Left ventricle myocardium inferior (tissue), 1 donor: Measurements from ENCODE around the gene PIP4K2C. TPM values are rescaled to one million over a fixed set of nuclear protein-coding genes. Genes with fewer than 3 reads are reported as not detected.

Experiments used
- DNase-seq: peaks from one replicate; pipeline ENCODE4 v3.0.0-alpha.2; 2020
- H3K27ac ChIP-seq: fragments of 200-600 bp; replicated peaks from 2 replicates; pipeline ENCODE4 v1.8.0; 2021
- H3K27me3 ChIP-seq: fragments of 200-600 bp; 2 replicates; pipeline ENCODE4 v1.8.0; 2021; ENCODE audit warnings: low read depth
- H3K36me3 ChIP-seq: fragments of 200-600 bp; 2 replicates; pipeline ENCODE4 v1.8.0; 2021
- H3K4me1 ChIP-seq: fragments of 200-600 bp; 2 replicates; pipeline ENCODE4 v1.8.0; 2021
- H3K4me3 ChIP-seq: fragments of 200-600 bp; 2 replicates; pipeline ENCODE4 v1.8.0; 2021; ENCODE audit warnings: mild to moderate bottlenecking, moderate library complexity
- H3K9me3 ChIP-seq: fragments of 200-600 bp; replicated peaks from 2 replicates; pipeline ENCODE4 v1.8.0; 2021
- intact Hi-C: fragments of 100-400 bp; cut with micrococcal nuclease; formaldehyde crosslinking; loops from one replicate; pipeline ENCODE4 v1.11.0; 2022
- total RNA-seq: library from RNA; stranded (reverse); fragmentation: NEBNext Ultra II Directional; extraction: Animal tissue kit (Norgen Biotek cat#: 25700); gene quantifications from one replicate; pipeline ENCODE4 v1.2.1, GENCODE V29; 2021
- TF ChIP-seq, protein P1 (sequence below): fragments of 200-600 bp; IDR thresholded peaks from 2 replicates; pipeline ENCODE4 v1.8.0; 2021; ENCODE audit warnings: antibody characterized with exemption, mild to moderate bottlenecking, borderline replicate concordance
- donor health status: DM: no; HTN: yes; CAD: no; lungs with severe emphysema.

PIP4K2C gene
- total RNA-seq, 1 donor from 2014 or later: 12.3 TPM

- H3K27ac ChIP-seq: no peak overlapping the region
- TF ChIP-seq, protein P1, sequence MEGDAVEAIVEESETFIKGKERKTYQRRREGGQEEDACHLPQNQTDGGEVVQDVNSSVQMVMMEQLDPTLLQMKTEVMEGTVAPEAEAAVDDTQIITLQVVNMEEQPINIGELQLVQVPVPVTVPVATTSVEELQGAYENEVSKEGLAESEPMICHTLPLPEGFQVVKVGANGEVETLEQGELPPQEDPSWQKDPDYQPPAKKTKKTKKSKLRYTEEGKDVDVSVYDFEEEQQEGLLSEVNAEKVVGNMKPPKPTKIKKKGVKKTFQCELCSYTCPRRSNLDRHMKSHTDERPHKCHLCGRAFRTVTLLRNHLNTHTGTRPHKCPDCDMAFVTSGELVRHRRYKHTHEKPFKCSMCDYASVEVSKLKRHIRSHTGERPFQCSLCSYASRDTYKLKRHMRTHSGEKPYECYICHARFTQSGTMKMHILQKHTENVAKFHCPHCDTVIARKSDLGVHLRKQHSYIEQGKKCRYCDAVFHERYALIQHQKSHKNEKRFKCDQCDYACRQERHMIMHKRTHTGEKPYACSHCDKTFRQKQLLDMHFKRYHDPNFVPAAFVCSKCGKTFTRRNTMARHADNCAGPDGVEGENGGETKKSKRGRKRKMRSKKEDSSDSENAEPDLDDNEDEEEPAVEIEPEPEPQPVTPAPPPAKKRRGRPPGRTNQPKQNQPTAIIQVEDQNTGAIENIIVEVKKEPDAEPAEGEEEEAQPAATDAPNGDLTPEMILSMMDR: no peak
- intact Hi-C loops: no loop called here
- DNase-seq: no peak
- peaks cover 20% of the 10 kb centered on the region for H3K4me1 ChIP-seq
- peak overlapping the region; percentile 62 for H3K4me3 ChIP-seq
- no peaks in the 10 kb centered on the region for H3K36me3 ChIP-seq
- no peaks in the 10 kb centered on the region for H3K9me3 ChIP-seq
- peaks cover 67% of the 10 kb centered on the region for H3K27me3 ChIP-seq
Measured at GRCh38 chr12:57550641-57551549, 40.1 kb upstream of the PIP4K2C start.

GRCh38 chr12:57551637-57552305 lies 39.2 kb upstream of the PIP4K2C start:
- Histone ChIP-seq H3K4me1 (peaks cover 11% of the 10 kb centered on the region), H3K27me3 (peaks cover 67% of the 10 kb centered on the region), H3K9me3 (no peaks in the 10 kb centered on the region), H3K36me3 (no peaks in the 10 kb centered on the region), H3K27ac (no peak overlapping the region), H3K4me3 (no peak overlapping the region)
- no peak for DNase-seq
- TF ChIP-seq, protein P1: no peak
- intact Hi-C loops: no loop called here

DNA sequence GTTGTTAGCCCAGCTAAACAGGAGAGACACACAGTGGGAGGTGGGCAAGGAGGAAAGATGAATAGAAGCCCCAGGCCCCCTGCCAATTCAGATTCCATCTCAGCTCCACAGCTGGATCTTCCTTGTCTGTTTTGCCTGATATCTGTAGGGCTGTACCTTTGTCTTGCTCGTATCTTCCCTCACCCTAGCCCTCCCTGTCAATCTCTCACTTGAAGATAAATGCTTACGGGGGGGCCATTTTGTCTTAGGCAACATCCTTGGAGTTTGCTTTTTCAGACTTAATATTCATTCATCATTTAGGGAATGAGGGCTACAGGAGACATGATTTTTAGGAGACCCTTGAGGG lies 38.7 kb upstream of the PIP4K2C start:
- no peaks in the 10 kb centered on the region for H3K36me3 ChIP-seq
- DNase-seq: no peak
- intact Hi-C loops: no loop called here
- peaks cover 9% of the 10 kb centered on the region for H3K4me1 ChIP-seq
- no peak overlapping the region for H3K4me3 ChIP-seq
- TF ChIP-seq, protein P1: no peak
- no peaks in the 10 kb centered on the region for H3K9me3 ChIP-seq
- H3K27me3 ChIP-seq: peaks cover 67% of the 10 kb centered on the region
- H3K27ac ChIP-seq: no peak overlapping the region

DNA sequence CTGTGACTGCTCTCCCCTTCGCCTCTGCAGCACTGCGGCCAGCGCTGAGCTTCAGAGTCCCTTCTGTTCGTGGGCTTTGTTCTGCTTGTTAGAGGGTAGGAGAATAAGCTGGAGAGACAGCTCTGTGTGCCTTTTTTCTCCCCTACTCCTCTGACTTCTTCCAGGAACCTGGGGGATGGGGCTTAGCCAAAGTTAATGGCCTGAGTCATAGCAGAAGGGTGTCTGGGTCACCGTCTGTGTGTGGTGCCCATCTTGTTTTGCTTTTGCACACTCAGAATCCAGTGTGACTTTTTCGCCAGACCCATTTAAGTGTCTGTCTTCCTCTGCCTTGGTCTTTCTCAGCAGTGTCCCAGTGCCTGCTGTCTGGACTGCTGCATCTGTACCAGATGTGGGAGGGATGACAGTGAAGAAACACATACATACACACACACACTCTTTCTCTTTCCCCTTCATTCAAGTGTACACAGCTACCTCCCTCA lies 38.1 kb upstream of the PIP4K2C start:
- TF ChIP-seq, protein P1: no peak
- Histone ChIP-seq H3K9me3 (no peaks in the 10 kb centered on the region), H3K4me1 (peaks cover 9% of the 10 kb centered on the region), H3K27me3 (peaks cover 66% of the 10 kb centered on the region), H3K36me3 (no peaks in the 10 kb centered on the region), H3K27ac (no peak overlapping the region), H3K4me3 (no peak overlapping the region)
- no peak for DNase-seq
- intact Hi-C loops: no loop called here

DNA sequence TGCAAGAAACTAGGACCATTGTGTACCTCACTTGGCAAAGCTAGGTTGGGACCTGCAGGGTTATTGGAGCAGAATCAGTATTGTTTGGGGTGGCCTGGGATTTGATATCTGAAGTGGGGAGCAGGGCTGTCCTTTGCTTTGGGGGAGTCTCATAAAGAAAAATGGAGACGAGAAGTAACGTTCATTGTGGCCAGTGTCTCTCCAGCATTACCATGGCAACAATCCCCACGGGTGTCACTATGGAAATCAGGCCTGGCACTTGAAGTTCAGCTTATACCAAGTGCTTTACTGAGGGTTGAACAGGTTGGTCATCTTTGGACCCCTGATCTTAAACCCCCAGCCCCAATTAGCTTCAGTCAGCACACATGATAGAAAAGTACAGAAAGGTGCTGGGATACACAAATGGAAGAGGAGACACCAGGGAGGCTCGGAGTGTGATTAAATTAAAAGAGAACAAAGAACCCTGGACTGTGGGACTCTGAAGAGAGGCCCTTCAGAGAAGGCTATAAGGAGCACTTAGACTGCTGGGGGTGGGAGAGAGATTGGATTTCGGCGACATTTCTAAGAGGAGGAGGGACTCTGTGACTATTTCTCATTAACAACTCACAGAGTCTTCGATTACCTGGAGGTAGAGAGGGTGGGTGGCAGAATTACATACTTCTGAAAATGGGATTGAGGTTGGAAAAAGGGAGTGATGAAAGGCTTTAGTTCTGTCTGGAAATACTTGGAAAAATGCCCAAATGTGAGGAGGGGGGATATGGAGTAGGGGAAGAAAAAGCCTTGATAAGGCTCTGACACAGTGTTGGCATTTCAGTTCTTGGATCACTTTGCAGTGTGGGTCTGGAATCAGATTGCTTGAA lies 37.4 kb upstream of the PIP4K2C start:
- no peaks in the 10 kb centered on the region for H3K36me3 ChIP-seq
- no peak overlapping the region for H3K27ac ChIP-seq
- peaks cover 9% of the 10 kb centered on the region for H3K4me1 ChIP-seq
- no peak overlapping the region for H3K4me3 ChIP-seq
- intact Hi-C loops: no loop called here
- H3K9me3 ChIP-seq: no peaks in the 10 kb centered on the region
- peaks cover 59% of the 10 kb centered on the region for H3K27me3 ChIP-seq
- TF ChIP-seq, protein P1: no peak
- no peak for DNase-seq
